H1 (cell line): ENCODE results near the gene ABCG1. TPM values are rescaled to one million over a fixed set of nuclear protein-coding genes. Genes with fewer than 3 reads are reported as not detected.

Experiments
- HDAC6 ChIP-seq: IDR thresholded peaks from one replicate; pipeline ENCODE4 v1.7.1; 2012; ENCODE audit warnings: low read depth, mild to moderate bottlenecking, inconsistent platforms, low read length, moderate library complexity
- RXRA ChIP-seq: IDR thresholded peaks from 2 replicates; pipeline ENCODE4 v1.6.1; 2011; ENCODE audit warnings: low read depth, mild to moderate bottlenecking, low read length, moderate library complexity; ENCODE audit not compliant: insufficient read depth
- SIN3A ChIP-seq, 2 experiments: IDR thresholded peaks in 1 of 2; conservative IDR thresholded peaks in 1 of 2; 2 replicates each; pipeline ENCODE4 v1.6.1; 2011 to 2012; ENCODE audit warnings: low read length in 2 of 2, improper control_type of control experiment in 1 of 2, low read depth in 1 of 2, mild to moderate bottlenecking in 1 of 2
- polyA plus RNA-seq, 7 experiments: library from polyadenylated mRNA; depleted of rRNA in 3 of 7; stranded (reverse) in 5 of 7; unstranded in 2 of 7; fragments of >200 nt in 5 of 7; fragments of 200-250 nt in 2 of 7; gene quantifications; 1 replicate in 5 of 7; 2 replicates in 1 of 7; 4 replicates in 1 of 7; pipeline versions ENCODE4 v1.2.1 to v1.2.3, GENCODE V29; 2011 to 2013; ENCODE audit warnings: missing spikeins in 2 of 7, mixed read lengths in 2 of 7
- total RNA-seq: library from RNA; stranded (reverse); fragmentation: NEBNext Ultra II Directional; extraction: Animal tissue kit (Norgen Biotek cat#: 25700); gene quantifications from 2 replicates; pipeline ENCODE4 v1.2.1, GENCODE V29; 2021
- TF ChIP-seq, protein P1 (sequence below): IDR thresholded peaks from 2 replicates; pipeline ENCODE4 v1.6.1; 2011; ENCODE audit warnings: low read depth, mild to moderate bottlenecking, low read length; ENCODE audit not compliant: insufficient read depth

ABCG1 gene
- total and polyA plus RNA-seq, 2 of the 8 experiments (the other 6 are each of a cell fraction or from before 2014, with no cell fraction given), result 2.1 to 4.0 TPM

DNA sequence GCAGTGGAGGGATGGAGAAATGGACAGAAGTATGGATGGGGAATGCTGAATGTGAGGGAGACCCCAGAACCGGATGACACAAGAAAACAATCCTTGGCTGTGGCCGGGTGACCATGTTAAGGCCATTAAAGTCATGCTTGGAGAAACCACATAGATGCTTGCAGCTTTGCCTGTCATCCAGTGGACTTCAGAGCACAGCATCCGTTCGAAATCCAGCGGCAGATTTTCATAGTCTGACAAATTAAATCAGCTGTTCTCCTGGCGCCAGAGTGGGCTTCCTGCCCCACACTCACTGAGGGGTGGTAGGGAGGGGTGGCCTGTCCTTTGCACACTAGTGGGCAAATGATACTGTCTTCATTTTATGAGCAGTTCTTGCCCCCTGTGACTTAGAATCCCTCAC is 35.1 kb downstream of the ABCG1 start (continued):
- TF ChIP-seq, protein P1, sequence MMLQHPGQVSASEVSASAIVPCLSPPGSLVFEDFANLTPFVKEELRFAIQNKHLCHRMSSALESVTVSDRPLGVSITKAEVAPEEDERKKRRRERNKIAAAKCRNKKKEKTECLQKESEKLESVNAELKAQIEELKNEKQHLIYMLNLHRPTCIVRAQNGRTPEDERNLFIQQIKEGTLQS, result no peak
- TF ChIP-seq HDAC6, result no peak
- no peak for TF ChIP-seq SIN3A (conservative IDR thresholded peaks at IDR 0.05 in 1 of 2, IDR thresholded peaks at IDR 0.05 in 1 of 2; ENCODE audit: low read depth in 1 of 2, low read length in 2 of 2)
- no peak for TF ChIP-seq RXRA
